Measurements from ENCODE around the gene TMEM59L.

The TMEM59L gene

GRCh38 chr19:18608102-18608804 lies 4.4 kb upstream of the TMEM59L start:
- FAIRE-seq (no peak), DNase-seq (ENCODE audit: low spot score) (no peak)

DNA sequence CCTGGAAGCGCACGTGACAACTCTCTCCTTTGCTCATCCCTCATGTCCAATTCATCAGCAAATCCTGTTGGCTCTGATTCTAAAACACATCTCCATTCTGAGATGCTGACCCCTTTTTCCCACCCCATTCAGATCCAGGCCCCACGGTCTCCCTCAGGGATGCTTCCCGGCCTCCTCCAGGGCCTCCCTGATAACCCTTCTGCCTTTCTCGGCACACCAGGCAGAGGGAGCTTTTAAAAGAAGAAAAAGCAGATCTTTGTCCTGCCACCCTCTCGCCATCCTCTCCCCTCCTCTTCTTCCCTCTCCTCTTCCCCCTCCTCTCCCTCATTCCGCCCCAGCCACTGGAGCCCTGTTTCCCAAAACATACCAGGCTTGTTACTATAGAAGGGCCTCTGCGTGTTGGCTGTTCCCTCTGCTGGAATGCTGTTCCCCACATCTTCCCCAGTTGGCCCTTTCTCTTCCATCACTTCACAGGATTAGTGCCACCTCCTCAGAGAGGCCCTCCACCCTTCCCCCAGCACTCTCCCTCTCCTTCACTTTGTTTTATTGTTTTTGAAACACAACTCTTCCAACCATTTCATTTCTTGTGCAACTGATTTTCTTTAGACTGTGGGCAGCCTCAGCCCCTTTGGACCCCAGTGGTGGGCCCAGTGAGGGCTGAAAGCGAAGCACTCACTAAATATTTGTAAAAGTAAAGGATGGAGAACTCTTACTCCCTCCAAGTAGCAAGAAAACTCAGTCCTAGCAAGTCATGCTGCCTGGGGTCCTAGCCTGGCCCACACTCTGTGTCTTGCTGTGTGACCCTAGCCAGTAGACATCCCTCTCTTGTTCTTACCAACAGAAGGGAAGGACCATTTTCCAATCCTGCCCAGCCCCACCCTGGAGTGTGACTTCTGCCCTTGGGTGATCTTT lies 3.6 kb upstream of the TMEM59L start:
- FAIRE-seq (no peak), DNase-seq (ENCODE audit: low spot score) (no peak)

GRCh38 chr19:18609717-18610051 lies 3.0 kb upstream of the TMEM59L start:
- FAIRE-seq (no peak), DNase-seq (ENCODE audit: low spot score) (no peak)

DNA sequence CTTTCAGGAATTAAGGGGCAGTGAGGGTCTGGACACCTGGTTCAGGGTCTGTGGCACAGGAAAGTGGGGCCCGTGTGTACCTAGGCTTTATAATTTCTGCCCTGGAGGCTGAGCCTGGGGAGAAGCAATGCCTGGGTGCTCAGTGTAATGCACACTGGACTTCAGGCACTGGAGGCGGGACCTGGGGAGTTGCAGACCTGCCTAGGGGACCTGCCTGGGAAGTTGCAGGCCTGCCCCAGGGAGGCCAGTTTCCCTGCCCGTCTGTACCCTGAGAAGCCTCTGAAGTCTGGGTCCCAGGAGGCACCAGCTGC lies 2.5 kb upstream of the TMEM59L start:
- no peak for FAIRE-seq
- DNase-seq (ENCODE audit: low spot score) = no peak

GRCh38 chr19:18610556-18611326 lies 1.9 kb upstream of the TMEM59L start:
- FAIRE-seq (no peak), DNase-seq (ENCODE audit: low spot score) (no peak)

GRCh38 chr19:18611327-18612050 lies 1.2 kb upstream of the TMEM59L start:
- no peak for DNase-seq (ENCODE audit: low spot score)
- FAIRE-seq = no peak

DNA sequence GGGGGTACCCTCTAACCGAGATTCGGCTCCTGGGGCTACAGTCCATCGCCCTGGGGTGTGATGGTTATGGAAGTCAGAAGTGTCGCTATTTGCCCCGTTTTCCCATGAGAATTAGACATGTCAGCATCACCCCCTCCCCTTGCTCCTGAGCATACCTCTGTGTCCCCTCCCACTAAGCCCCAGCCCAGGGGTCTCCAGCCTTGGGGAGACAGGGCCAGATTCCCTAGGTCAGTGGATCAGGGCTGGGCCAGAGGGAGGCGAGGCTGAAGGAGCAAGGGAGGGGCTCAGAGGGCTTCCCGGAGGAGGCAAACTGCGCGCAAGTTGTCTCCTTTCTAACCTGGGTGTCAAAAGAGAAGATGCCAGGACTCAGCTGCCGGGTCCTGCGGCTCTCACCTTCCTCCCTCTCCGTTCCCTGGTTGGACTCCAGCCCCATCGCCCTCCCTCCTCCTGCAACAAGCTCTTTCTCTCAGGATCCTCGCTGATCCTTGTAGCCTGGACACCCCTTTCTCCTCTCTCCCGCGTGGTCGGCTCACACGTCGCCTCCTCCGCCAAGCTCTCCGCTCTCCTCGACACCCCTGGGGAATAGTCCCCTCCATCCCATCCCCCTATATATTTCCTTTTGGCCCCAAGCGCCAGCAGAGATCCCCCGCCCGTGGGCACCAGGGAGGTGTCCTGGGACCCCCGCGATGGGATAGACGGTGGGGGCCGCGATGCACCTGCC lies 459 bp upstream of the TMEM59L start:
- DNase-seq (ENCODE audit: low spot score) (no peak), FAIRE-seq (no peak)

GRCh38 chr19:18613589-18614234 lies 1.0 kb downstream of the TMEM59L start:
- DNase-seq (ENCODE audit: low spot score) (no peak), FAIRE-seq (no peak)

DNA sequence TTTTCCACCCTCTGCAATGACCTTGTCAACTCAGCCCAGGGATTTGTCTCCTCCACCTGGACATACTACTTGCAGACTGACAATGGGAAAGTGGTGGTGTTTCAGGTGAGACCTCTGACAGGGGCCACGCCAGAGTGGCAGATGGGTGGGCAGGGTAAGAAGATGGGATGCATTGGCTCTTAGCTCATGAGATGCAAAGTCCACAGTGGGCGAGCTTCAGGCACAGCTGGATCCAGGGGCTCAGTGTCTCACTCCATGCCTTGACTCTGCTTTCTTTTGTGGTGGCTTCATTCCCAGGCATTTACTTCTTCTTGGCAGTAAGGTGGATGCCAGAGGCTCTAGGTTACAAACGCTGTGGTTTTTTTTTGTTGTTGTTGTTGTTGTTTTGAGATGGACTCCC lies 3.4 kb downstream of the TMEM59L start:
- FAIRE-seq = no peak

DNA sequence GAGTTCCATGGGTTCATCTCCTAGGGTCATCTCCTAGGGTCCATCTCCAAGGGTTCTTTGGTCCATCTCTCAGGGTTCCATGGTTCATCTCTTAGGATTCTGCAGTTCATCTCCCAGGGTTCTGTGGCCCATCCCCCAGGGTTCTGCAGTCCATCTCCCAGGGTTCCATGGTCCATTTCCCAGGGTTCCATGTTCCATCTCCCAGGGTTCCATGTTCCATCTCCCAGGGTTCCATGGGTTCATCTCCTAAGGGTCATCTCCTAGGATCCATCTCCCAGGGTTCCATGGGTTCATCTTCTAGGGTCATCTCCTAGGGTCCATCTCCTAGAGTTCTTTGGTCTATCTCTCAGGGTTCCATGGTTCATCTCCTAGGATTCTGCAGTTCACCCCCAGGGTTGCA lies 4.9 kb downstream of the TMEM59L start:
- no peak for DNase-seq (ENCODE audit: low spot score)
- no peak for FAIRE-seq

More for the DNA sequence above, 3.4 kb downstream of the TMEM59L start:
- DNase-seq (ENCODE audit: low spot score) = no peak

DNA sequence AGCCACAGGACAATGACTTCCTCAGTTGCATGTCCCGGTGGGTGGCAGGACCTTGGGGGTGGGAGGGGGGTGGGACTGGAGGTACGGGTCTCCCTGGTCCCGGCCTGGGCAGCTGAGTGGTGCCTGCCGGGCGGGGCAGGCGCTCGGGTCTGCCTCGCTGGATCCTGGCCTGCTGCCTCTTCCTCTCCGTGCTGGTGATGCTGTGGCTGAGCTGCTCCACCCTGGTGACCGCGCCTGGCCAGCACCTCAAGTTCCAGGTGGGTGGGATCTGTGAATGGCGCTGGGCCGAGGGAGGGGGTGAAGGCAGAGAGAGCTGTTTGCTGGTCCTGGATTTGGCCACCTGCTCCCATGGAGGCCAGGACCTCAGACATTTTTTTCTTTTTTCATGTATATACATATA lies 5.6 kb downstream of the TMEM59L start:
- FAIRE-seq = no peak
- no peak for DNase-seq (ENCODE audit: low spot score)

- FAIRE-seq (no peak), DNase-seq (ENCODE audit: low spot score) (no peak)
Observed at GRCh38 chr19:18620311-18620710, 7.6 kb downstream of the TMEM59L start.

DNA sequence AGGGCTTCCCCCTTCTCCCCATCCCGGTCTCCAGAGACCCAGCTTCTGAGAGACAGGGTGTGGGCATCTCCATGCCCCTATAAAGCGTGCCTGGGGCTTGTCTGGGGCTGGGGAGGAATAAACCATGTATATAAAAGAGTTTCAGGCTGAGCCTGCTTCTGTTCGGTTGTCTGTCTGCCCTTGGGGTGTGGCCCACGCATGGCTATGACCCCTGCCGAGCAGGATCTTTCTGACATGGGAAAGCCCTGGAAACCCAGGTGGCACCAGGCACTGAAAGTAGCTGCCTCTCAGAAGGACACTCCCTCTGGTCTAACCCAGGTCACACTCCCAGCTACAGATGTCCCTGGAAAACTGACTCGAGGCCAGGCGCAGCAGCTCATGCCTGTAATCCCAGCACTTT lies 8.2 kb downstream of the TMEM59L start:
- DNase-seq (ENCODE audit: low spot score) (no peak), FAIRE-seq (no peak)

DNA sequence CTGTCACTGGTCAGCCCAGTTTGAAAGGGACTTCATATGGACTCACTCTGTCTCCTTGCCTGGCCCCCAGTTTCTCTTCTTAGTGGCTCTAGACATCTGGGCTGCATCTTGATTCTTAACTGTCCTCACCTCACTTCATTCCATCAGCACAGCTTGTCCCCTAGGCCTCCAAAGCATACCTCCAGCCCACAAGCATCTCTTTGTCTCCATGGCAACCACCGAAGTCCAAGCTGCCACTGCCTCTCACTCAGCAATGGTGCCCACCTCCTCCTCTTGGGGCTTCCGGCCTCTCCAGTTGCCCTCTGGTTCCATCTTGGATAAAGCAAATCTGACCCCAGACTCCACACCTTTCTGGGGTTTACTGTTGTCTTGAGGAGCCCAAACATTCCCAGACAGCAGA lies 14.2 kb downstream of the TMEM59L start:
- DNase-seq (ENCODE audit: low spot score) (no peak), FAIRE-seq (no peak)

DNA sequence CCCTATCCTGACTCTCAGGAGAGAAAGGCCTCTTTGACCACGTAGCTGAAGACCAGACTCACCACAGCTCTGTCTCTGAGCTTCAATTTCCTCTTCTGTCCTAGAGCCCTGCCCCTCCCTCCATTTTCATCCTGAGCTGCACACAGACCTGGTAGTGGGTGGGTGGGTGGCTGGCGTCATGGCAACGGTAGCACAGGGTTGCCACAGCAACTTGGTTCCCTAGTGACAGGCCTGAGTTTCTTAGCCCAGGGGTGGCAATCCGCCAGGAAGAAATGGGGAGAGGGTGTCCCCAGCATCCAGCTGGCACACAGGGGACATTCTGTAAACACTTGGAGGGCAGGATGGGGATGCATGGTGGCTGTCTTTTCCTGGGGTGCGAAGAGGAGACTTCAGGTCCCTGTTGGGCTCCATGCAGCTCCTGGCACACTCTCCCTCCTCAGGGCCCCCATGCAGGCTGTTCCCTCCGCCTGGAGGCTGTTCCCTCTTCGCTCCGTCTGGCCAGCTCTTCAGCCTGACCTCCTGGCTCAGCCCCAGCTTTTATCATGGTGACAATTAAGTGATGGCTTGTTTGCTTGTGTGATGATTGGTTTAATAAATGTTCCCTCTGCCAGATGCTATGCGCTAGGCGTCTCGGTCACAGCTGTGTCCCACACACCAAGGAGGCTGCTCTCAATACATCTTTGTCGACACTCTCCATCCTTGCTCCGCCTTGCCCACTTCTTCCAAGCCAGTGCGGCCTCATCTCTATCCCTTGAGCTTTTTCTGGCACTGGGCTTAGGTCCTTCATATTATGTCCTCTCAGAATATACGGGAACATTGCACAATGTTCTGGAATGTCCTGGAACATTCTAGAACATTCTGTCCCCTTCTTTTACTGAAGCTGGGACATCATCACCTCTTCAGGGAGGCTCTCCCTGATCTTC lies 16.8 kb downstream of the TMEM59L start:
- DNase-seq (ENCODE audit: low spot score) (no peak), FAIRE-seq (no peak)

DNA sequence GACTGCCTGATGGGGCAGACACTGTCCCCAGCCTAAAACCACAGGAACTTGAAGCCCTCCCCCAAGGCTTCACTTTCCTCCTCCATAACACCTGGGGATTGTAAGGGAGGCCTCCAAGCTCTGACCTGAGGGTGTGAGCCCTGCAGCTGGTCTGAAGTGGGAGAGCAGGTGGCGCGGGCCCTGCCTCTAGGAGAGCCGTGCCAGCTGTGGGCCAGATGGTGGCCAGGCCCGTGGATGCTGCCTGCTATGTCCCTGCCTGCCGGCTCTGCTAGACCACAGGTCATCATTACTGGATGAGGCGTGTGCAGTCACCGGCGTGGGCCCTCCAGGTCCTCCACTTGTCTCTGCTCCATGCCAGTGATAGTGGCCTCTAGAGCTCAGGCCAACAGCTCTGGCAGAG lies 20.7 kb downstream of the TMEM59L start:
- DNase-seq (ENCODE audit: low spot score) = no peak
- no peak for FAIRE-seq

- FAIRE-seq (no peak), DNase-seq (ENCODE audit: low spot score) (no peak)
Observed at GRCh38 chr19:18634612-18635297, 22.1 kb downstream of the TMEM59L start.

DNA sequence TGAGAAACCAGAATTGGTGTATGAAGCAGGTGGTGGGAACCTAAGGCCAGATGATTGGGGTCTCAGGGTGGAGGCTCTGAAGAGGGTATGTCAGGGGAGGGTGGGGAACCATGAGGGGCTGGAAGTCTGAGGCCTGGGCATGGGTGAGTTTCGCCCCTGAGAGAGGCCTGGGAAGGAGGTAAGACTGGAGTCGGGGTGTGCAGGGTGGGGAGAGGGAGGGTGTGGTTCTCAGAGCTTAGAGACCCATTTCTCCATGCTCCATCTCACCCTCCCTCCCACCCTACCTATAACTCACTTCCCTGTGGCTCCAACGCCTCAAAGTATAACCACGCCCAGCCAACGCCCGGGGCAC lies 23.1 kb downstream of the TMEM59L start:
- DNase-seq (ENCODE audit: low spot score) (no peak), FAIRE-seq (no peak)

Measured in RCC 7860 (cell line).